HG03571 (cell line): Measurements from ENCODE around the gene NTRK2.

Experiments
- ATAC-seq: cut with Tn5 transposase; IDR thresholded peaks from one replicate; pipeline ENCODE4 v1.9.1; 2021; ENCODE audit not compliant: unreplicated experiment

Gene NTRK2

GRCh38 chr9:84966876-84967830 is 297.6 kb downstream of the NTRK2 start:
- no peak for ATAC-seq

- no peak for ATAC-seq
These were observed 299.6 kb downstream of the NTRK2 start for GRCh38 chr9:84969084-84969483.

GRCh38 chr9:84969736-84970135 is 300.2 kb downstream of the NTRK2 start:
- ATAC-seq = no peak

- ATAC-seq = no peak
These were observed 300.9 kb downstream of the NTRK2 start for GRCh38 chr9:84970432-84970831.

- no peak for ATAC-seq
These were observed 302.0 kb downstream of the NTRK2 start for GRCh38 chr9:84971571-84971970.

- ATAC-seq = no peak
These were observed 304.7 kb downstream of the NTRK2 start for GRCh38 chr9:84974258-84974657.

GRCh38 chr9:84974855-84975254 is 305.3 kb downstream of the NTRK2 start:
- no peak for ATAC-seq

GRCh38 chr9:84975926-84976325 is 306.4 kb downstream of the NTRK2 start:
- ATAC-seq = no peak

- no peak for ATAC-seq
These were observed 309.1 kb downstream of the NTRK2 start for GRCh38 chr9:84978661-84979060.

GRCh38 chr9:84983749-84984148 is 314.2 kb downstream of the NTRK2 start:
- no peak for ATAC-seq

GRCh38 chr9:84988621-84989020 is 319.1 kb downstream of the NTRK2 start:
- no peak for ATAC-seq

GRCh38 chr9:84990416-84990815 is 320.9 kb downstream of the NTRK2 start:
- ATAC-seq = no peak

- no peak for ATAC-seq
These were observed 321.5 kb downstream of the NTRK2 start for GRCh38 chr9:84990850-84991513.

GRCh38 chr9:84991514-84991870 is 322.0 kb downstream of the NTRK2 start:
- ATAC-seq = no peak

- ATAC-seq = no peak
These were observed 322.9 kb downstream of the NTRK2 start for GRCh38 chr9:84992381-84992780.

GRCh38 chr9:84993105-84993504 is 323.6 kb downstream of the NTRK2 start:
- no peak for ATAC-seq

- ATAC-seq = no peak
These were observed 326.5 kb downstream of the NTRK2 start for GRCh38 chr9:84996029-84996428.

GRCh38 chr9:84996716-84997115 is 327.2 kb downstream of the NTRK2 start:
- ATAC-seq = no peak

- ATAC-seq = no peak
These were observed 327.9 kb downstream of the NTRK2 start for GRCh38 chr9:84997472-84997871.

- no peak for ATAC-seq
These were observed 329.1 kb downstream of the NTRK2 start for GRCh38 chr9:84998639-84999038.

GRCh38 chr9:84999788-85000187 is 330.3 kb downstream of the NTRK2 start:
- no peak for ATAC-seq

GRCh38 chr9:85001925-85002324 is 332.4 kb downstream of the NTRK2 start:
- ATAC-seq = no peak
